Peyer's patch (tissue), 4 donors: ENCODE measurements around the gene KAT2A.

Experiments
- CTCF ChIP-seq, 6 experiments: fragments of 450-650 bp in 4 of 6; fragments of 200-600 bp in 2 of 6; sonication (generic) in 1 of 6; IDR thresholded peaks; one replicate each; pipeline ENCODE4 v1.5.1; 2017 to 2019; ENCODE audit warnings: antibody characterized with exemption in 6 of 6, mild to moderate bottlenecking in 3 of 6, moderate library complexity in 1 of 6
- POLR2A ChIP-seq, 2 donors: fragments of 450-650 bp; IDR thresholded peaks; one replicate each; pipeline ENCODE4 v1.5.1; 2017; ENCODE audit warnings: antibody characterized with exemption in 2 of 2, mild to moderate bottlenecking in 2 of 2, moderate library complexity in 2 of 2

- TF ChIP-seq CTCF (IDR thresholded peaks at IDR 0.05): no peak
- TF ChIP-seq POLR2A (IDR thresholded peaks at IDR 0.05): no peak
Measured at GRCh38 chr17:42155614-42156045, 34.5 kb upstream of the KAT2A start.
